GM19438 (cell line): Measurements from ENCODE around the gene RGS12.
A peak's percentile ranks its signal among the peaks of the same experiment; 100 is the strongest.

ENCODE experiments used
- ATAC-seq: cut with Tn5 transposase; IDR thresholded peaks from one replicate; pipeline ENCODE4 v1.9.1; 2021; ENCODE audit warnings: low read depth; ENCODE audit not compliant: unreplicated experiment

The RGS12 gene

GRCh38 chr4:3276986-3277385 is 15.8 kb upstream of the RGS12 start:
- no peak for ATAC-seq

DNA sequence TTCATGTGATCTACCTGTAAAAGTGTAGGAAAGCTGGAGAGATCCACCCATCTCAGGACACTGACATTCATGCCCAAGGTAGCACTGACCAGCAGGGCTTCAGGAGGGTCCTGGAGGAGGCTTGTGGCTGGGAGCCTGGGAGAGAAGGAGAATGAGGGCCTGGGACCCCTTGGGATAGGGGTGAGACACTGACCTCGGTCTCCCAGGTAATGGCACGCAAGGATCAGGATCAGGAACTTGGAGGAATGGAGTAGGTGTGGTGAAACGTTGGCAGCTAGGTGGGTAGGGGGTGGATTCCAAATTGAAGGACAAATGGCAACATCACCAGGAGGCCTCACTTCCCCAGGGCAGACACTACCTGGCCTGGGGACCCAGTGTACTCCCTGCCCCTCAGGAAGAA is 12.4 kb upstream of the RGS12 start:
- ATAC-seq: no peak

DNA sequence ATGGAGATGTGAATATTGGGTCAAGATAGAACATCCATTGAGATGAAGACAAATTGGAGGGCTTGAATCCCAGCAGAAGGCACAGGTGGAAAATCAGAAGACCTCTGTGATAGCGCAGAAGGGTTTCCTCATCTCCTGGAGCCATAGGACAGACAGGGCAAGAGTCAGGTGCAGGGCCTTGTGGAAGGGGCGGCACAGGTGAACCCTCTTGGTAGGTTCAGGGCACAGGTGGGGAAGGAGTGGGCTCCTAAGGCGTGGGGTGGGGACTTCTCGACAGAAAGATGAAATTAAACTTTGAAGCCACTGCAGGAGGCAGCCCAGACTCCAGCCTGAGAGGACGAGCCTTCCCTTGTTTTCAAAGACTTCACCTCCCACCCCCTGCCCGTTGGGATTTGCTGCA is 9.3 kb upstream of the RGS12 start:
- ATAC-seq: no peak

GRCh38 chr4:3283916-3284315 is 8.9 kb upstream of the RGS12 start:
- no peak for ATAC-seq

- ATAC-seq: no peak
These were observed 7.9 kb upstream of the RGS12 start for GRCh38 chr4:3284734-3285557.

DNA sequence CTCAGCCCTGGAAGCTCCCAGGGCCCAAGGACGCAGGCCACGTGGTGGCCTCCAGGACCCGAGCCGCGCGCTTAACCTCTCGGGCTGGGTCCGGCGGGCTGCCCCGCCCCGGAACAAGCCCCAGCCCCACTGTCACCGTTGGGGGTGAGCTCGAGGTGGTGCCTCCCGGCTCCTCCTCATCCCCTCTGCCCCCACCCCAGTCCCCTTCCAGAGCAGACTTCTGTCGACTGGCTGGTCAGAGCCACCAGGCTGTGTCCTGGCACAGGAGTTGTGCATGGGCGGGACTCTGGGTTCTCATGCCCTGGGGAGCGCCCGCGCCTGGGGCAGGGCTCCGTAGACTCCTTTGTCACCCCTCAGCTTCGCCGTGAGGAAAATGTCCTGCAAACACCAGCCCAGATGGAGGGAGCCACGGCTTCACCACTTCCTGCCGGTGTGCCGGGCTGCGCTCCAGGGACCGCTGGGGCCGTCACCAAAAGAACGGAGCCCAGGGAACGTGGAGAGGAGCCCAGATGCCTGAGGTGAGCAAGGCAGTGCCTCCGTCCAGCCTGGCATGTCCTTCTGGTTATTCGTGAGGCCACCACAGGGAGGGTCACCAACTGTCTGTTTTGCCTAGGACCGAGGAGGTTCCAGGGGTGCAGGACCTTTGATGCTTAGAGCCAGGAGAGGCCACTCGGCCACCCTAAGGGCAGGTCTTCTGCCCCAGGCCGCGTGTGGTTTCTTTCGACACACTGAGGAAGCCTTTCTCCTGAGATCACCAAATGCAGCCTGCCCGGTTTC is 7.1 kb upstream of the RGS12 start:
- peak; percentile 89 for ATAC-seq

DNA sequence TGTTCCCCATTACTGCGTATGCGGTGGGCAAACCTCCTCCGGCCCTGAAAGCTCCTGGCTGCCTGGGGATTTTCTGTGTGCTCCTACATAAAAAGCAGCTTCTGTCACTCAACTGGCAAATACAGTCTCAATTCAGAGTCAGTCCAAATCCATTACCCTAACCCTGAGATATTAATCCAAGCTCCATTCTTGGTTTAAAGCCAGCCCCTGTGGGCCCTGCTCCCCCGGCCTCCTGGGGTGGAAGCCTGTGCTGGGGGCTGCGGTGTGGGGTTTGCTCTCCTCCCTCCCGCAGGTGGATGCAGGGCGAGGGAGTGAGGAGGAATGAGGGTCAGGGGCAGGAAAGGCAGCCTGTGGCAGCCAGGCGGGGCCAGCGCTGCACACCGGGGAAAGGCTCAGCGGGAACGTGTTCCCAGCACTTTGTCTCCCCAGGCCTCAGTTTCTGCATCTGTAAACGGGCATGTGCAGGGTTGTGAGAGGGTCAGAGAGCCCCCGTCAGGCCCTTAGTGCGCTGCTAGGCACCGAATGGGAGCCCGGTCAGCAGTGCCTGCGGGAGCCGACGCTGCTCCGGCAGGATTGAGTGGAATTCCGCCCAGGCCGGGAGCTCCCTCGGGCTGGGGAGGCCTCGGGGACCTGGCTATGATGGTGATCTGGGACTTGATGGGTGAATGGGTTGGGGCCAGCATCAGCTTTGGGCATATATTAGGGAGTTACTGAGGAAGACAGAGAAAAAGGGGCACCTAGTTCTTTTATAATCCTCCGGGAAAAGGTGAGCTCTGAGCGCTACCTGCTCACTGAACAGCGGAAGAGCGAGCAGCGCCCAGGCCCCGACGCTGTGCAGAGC is 6.3 kb upstream of the RGS12 start:
- no peak for ATAC-seq

- ATAC-seq: no peak
These were observed 5.4 kb upstream of the RGS12 start for GRCh38 chr4:3287271-3287971.

- ATAC-seq: no peak
These were observed 4.8 kb upstream of the RGS12 start for GRCh38 chr4:3287972-3288570.

DNA sequence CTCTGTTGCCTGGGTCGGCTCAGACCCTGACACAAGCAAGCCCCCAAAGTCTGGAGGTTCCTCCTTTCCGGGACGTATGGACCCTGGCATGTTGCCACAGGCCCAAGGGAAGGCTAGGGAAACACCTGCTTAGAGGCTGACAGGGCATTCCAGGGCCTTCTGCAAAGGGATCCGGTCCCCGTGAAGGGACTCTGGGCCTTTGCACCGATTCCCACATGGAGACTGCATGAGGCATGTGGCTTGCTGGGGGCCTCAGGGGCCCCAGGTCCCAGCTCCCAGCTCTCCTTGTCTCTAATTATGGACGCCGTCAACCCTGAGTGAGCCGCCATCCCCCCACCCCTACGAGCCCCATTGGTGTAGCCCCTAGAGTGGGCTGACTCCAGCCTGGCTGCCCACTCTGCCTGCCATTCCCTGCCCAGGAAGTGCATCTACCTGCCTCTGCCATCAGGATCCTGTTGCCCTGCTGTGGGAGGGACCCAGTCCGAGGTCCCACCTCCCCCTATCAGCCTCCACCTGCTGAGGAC is 4.2 kb upstream of the RGS12 start:
- no peak for ATAC-seq

DNA sequence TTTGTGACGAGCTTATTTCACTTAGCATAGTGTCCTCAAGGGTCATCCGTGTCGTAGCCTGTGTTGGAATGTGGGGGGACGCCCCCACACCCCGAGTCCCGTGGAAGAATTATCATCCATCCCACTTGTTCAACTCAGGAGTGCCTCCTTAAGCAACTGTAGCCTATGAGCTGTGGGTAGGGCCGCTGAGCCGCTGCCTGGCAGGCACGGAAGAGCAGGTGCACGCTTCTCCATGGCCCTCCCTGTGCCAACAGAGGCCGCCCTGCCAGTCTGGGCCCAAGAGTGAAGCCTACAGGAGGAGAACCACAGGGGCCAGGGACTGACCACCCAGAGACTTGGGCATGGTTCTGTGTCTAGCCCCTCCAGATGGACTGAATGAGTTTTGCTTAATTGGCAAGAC is 2.3 kb upstream of the RGS12 start:
- no peak for ATAC-seq

DNA sequence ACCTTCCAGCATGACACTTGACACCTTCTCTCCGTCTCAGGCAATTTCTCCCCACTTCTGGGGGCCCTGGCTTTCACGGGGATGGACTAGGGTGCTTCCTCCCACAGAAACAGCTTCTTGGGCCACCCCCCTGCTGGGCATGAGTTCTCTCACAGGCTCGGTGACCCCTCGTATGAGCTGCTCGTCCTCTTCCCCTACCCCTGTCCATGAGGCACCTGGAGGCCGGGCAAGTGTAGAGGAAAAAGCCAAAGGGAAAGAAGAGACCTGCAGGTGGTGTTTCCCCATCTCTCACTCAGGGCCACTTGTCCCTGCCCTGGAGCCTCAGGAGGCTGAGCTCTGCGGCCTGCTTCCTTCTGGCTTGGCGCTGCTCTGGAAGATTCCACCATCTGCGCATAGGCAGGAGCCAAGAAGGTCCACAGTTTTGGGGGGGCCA is 1.9 kb upstream of the RGS12 start:
- no peak for ATAC-seq

GRCh38 chr4:3291411-3291968 is 1.3 kb upstream of the RGS12 start:
- no peak for ATAC-seq

GRCh38 chr4:3291969-3292570 is 751 bp upstream of the RGS12 start:
- peak; percentile 15 for ATAC-seq

DNA sequence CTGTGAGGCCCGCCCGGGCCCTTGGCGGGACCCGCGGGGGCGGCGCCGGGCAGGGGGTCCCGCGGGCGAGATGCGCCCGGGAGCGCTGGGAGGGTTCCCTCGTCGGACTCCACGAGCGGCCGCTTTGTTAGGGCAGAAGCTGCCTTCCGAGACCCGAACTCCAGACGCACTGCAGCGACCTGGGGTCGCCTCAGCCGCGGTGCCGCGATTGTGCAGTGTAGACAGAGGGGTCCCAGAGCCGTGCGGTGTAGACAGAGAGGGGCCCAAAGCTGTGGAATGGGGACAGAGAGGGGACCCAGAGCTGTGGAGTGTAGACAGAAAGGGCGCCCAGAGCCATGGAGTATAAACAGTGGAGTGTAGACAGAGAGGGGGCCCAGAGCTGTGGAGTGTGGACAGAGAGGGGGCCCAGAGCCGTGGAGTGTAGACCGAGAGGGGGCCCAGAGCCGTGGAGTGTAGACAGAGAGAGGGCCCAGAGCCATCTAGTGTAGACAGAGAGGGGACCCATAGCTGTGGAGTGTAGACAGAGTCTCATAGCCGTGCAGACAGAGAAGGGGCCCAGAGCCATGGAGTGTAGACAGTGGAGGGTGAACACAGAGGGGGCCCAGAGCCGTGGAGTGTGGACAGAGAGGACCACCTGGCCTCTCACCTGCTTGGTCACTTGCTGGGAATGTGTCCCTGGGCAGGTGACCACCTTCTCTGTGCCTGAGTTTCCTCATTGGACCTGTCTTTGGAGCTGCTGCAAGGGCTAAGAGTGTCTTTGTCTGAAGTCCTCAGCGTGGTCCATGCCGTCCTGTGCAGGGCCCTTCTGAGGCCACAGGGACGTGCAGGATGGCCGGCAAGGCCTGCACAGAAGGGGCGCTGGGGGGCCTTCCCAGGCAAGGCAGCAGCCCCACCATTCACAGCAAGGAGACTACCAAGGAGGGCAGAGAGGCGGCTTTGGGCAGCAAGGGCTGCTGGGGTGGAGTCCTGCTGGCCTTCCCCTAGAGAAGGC is 875 bp downstream of the RGS12 start:
- ATAC-seq: no peak

DNA sequence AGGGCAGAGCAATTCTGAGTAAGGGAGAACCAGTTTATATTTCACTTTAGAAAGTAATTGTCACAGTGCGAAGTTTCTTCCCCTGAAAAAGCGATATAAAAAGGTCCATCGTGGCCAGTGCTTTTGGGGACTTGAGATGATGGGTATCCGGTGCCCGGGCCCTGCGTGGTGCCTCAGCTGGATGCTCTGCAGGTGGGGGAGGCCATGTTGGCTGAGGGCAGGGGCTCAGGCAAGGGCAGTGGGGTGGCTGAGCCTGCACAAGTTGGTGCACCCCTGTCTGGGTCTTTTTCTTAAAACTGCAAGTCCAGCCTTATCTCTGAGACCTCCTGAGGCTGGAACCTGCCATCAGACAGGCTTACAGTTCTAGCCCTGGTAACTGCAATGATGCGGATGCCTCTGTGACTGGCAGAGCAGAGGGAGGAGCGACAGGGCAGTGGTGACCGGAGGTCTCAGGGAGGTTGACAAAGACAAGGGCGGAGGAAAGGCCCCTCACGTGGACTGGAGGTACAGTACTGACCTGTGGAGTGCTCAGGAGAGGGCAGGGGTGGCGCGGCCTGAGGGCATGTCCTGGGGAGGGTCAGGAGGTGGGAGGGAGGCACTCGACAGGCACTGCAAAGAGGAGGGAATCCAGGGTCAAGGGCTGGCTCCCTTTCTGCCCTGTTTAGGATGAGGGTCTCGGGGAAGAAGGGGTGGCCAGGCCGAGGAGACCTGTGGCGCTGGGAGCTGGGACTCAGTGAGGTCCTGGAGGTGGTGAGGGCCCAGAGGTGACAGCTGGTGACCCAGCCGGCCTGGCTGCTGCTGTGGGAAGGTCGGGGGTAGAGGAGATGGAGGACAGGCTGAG is 1.8 kb downstream of the RGS12 start:
- ATAC-seq: no peak
